ENCODE results near the gene EIF4B. TPM values are rescaled to one million over a fixed set of nuclear protein-coding genes. Genes with fewer than 3 reads are reported as not detected.
"Not testable (repeated sequence)": the region's sequence is repeated elsewhere in the genome, so short reads cannot be mapped to it uniquely, and the experiment has no call there.

Gene EIF4B
- total RNA-seq, 2 donors from 2014 or later: 398 to 455 TPM

DNA sequence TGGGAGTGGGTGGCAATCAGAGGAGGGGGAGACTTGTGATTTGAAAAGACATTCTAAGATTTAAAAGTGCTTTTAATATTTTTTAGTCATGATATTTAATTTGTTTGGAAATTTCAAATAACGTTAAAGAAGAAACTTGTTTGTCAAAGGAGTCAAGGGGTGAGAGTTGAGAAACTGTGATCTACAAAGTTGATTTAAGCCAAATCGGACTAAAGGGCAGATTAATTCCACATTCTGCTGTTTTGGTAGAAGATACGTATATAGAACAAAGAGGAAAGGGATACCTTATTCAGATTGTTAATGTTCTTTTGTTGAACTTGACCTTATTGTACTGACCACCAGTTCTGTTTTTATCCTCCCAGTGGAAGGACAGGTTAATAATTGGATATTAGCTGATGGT lies 6.7 kb downstream of the EIF4B start:
- no peaks in the 10 kb centered on the region for H3K9me3 ChIP-seq
- no peak overlapping the region for H3K9ac ChIP-seq (ENCODE audit: low read depth in 2 of 2, low read length in 2 of 2)
- no peak overlapping the region for H3K4me3 ChIP-seq
- no peak for DNase-seq
- peaks cover 9% of the 10 kb centered on the region for H3K4me1 ChIP-seq
- no peak for TF ChIP-seq CTCF (IDR thresholded peaks at IDR 0.05)
- intact Hi-C loops (cut with DNase I): no loop called here
- H3K27me3 ChIP-seq: no peaks in the 10 kb centered on the region
- H3K36me3 ChIP-seq: no peaks in the 10 kb centered on the region
- H3K27ac ChIP-seq: no peak overlapping the region

DNA sequence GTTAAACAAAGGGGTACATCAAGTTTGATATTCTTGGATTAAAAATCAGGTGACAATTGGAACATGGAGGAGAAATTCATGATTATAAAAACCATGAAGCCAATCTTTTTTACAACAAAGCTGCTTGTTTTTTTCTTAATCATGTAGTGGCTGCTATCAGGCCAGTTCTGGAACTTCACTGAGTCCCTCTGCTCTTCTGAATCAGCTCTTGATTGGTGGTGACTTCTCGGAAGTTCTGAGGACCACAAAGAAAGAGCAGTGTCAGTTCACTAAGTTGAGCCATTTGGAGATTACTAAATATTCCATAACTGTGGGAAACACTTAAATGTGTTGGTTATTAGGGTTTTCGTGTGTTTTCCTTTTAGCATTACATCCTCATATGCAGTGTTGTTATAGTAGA lies 8.5 kb downstream of the EIF4B start:
- H3K9ac ChIP-seq (ENCODE audit: low read depth in 2 of 2, low read length in 2 of 2): no peak overlapping the region

DNA sequence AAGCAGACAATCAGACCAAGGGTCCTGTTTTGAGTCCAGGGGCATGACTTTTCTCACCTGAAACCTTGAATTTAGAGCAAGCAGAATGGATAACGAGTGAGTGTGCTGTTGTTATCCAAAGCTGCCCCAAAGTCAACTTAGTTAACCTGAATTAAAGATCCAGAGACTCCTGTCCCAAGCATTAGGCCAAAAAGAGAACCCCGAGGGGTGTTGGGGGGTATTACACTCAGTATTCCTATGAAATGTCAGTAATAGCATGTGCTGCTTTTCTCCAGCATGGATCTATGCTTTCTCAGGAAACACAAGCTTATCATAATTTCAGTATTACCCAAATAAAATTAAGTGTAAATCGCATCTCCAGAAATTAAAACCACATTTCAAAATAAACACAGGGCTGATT lies 19.0 kb downstream of the EIF4B start:
- intact Hi-C loops (cut with DNase I): no loop called here
- TF ChIP-seq CTCF (IDR thresholded peaks at IDR 0.05): no peak
- H3K36me3 ChIP-seq: peaks cover 37% of the 10 kb centered on the region
- DNase-seq: no peak
- no peak overlapping the region for H3K9ac ChIP-seq (ENCODE audit: low read depth in 2 of 2, low read length in 2 of 2)
- H3K27ac ChIP-seq: no peak overlapping the region
- no peak overlapping the region for H3K4me3 ChIP-seq
- no peaks in the 10 kb centered on the region for H3K4me1 ChIP-seq
- H3K9me3 ChIP-seq: no peaks in the 10 kb centered on the region
- H3K27me3 ChIP-seq: no peaks in the 10 kb centered on the region

More for the DNA sequence above, 8.5 kb downstream of the EIF4B start:
- Histone ChIP-seq H3K9me3 (no peaks in the 10 kb centered on the region), H3K27ac (no peak overlapping the region), H3K27me3 (no peaks in the 10 kb centered on the region), H3K4me1 (peaks cover 4% of the 10 kb centered on the region), H3K4me3 (no peak overlapping the region), H3K36me3 (peaks cover 7% of the 10 kb centered on the region)
- no peak for TF ChIP-seq CTCF (IDR thresholded peaks at IDR 0.05)
- DNase-seq: no peak
- intact Hi-C loops (cut with DNase I): no loop called here

GRCh38 chr12:53027014-53027413 lies 20.8 kb downstream of the EIF4B start:
- H3K4me3 ChIP-seq; H3K27me3 ChIP-seq; DNase-seq; H3K27ac ChIP-seq; H3K9me3 ChIP-seq; H3K9ac ChIP-seq (ENCODE audit: low read depth in 2 of 2, low read length in 2 of 2); H3K4me1 ChIP-seq; intact Hi-C loops (cut with DNase I): not testable (repeated sequence)
- peaks cover 31% of the 10 kb centered on the region for H3K36me3 ChIP-seq

DNA sequence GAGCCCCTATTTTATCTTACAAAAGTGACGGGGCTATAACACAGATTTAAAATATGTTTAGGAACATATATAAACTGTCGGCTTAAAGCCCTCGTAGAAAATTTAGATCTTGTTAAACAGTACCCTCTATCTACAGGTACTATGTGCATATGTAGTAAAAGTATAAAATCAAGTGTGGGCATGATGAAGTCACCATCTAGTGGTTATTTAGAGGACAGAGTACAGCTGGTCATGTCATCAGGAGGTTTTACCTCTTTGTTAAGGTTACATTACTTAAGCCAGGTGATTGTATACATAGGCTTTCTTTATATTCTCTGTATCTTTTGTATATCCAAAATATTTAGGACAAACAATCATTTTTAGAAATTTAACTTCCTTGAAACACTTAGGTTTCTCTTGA lies 25.4 kb downstream of the EIF4B start:
- no peak for TF ChIP-seq CTCF (IDR thresholded peaks at IDR 0.05)

DNA sequence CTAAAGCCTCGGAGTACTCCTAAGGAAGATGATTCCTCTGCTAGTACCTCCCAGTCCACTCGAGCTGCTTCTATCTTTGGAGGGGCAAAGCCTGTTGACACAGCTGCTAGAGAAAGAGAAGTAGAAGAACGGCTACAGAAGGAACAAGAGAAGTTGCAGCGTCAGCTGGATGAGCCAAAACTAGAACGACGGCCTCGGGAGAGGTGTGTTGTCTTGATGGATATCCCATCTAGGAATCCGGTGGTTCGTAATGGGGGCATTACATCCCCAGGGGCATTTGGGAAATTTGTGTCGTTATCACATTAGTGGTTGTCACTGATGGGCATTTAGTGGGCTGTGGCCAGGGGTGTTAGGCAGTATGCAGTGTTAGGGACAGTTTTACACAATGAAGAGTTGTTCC lies 27.6 kb downstream of the EIF4B start:
- intact Hi-C loops (cut with DNase I); DNase-seq; H3K4me3 ChIP-seq; H3K9ac ChIP-seq (ENCODE audit: low read depth in 2 of 2, low read length in 2 of 2); H3K9me3 ChIP-seq; H3K4me1 ChIP-seq; H3K27ac ChIP-seq; H3K27me3 ChIP-seq: not testable (repeated sequence)
- H3K36me3 ChIP-seq: peaks cover 38% of the 10 kb centered on the region

More for the DNA sequence above, 25.4 kb downstream of the EIF4B start:
- no peaks in the 10 kb centered on the region for H3K27me3 ChIP-seq
- no peak for DNase-seq
- intact Hi-C loops (cut with DNase I): no loop called here
- no peak overlapping the region for H3K4me3 ChIP-seq
- H3K9ac ChIP-seq (ENCODE audit: low read depth in 2 of 2, low read length in 2 of 2): no peak overlapping the region
- peaks cover 22% of the 10 kb centered on the region for H3K36me3 ChIP-seq
- no peak overlapping the region for H3K27ac ChIP-seq
- no peaks in the 10 kb centered on the region for H3K9me3 ChIP-seq
- H3K4me1 ChIP-seq: no peaks in the 10 kb centered on the region

GRCh38 chr12:53034459-53034858 lies 28.2 kb downstream of the EIF4B start:
- intact Hi-C loops (cut with DNase I): no loop called here
- peaks cover 40% of the 10 kb centered on the region for H3K36me3 ChIP-seq
- TF ChIP-seq CTCF (IDR thresholded peaks at IDR 0.05): no peak

More at GRCh38 chr12:53034459-53034858, 28.2 kb downstream of the EIF4B start:
- Histone ChIP-seq H3K9me3 (no peaks in the 10 kb centered on the region), H3K9ac (ENCODE audit: low read depth in 2 of 2, low read length in 2 of 2) (no peak overlapping the region), H3K27ac (no peak overlapping the region), H3K4me3 (no peak overlapping the region), H3K27me3 (no peaks in the 10 kb centered on the region), H3K4me1 (no peaks in the 10 kb centered on the region)
- DNase-seq: no peak

Measured in colonic mucosa (tissue), 4 donors.